Upper lobe of left lung (tissue), 6 donors: Measurements from ENCODE around the gene GALNT2. TPM values are rescaled to one million over a fixed set of nuclear protein-coding genes. Genes with fewer than 3 reads are reported as not detected.

Source experiments
- ATAC-seq, 2 donors: fragments of 200-7000 bp; cut with Tn5 transposase; one replicate each; pipeline ENCODE4 v1.9.1; 2022; ENCODE audit warnings: mild to moderate bottlenecking in 2 of 2, moderate library complexity in 2 of 2; ENCODE audit not compliant: low FRiP score in 2 of 2
- DNase-seq, 2 donors: peaks; one replicate each; pipeline ENCODE4 v3.0.0-alpha.2; 2019 to 2020
- H3K27ac ChIP-seq, 4 donors: fragments of 200-600 bp; sonication (generic); one replicate each; pipeline ENCODE4 v1.5.1; 2016 to 2019
- H3K27me3 ChIP-seq, 4 donors: fragments of 200-600 bp; sonication (generic); one replicate each; pipeline ENCODE4 v1.5.1; 2017 to 2019
- H3K36me3 ChIP-seq, 4 donors: fragments of 200-600 bp; sonication (generic); one replicate each; pipeline ENCODE4 v1.5.1; 2016 to 2019
- H3K4me1 ChIP-seq, 4 donors: fragments of 200-600 bp; sonication (generic); one replicate each; pipeline ENCODE4 v1.5.1; 2018 to 2019
- H3K4me3 ChIP-seq, 4 donors: fragments of 200-600 bp; sonication (generic); one replicate each; pipeline ENCODE4 v1.5.1; 2017 to 2019; ENCODE audit warnings: mild to moderate bottlenecking in 2 of 4, moderate library complexity in 1 of 4
- H3K9me3 ChIP-seq, 4 donors: fragments of 200-600 bp; sonication (generic); one replicate each; pipeline ENCODE4 v1.5.1; 2018 to 2019
- CTCF ChIP-seq, 6 experiments: fragments of 450-650 bp in 4 of 6; fragments of 200-600 bp in 2 of 6; sonication (generic) in 2 of 6; IDR thresholded peaks; one replicate each; pipeline ENCODE4 v1.5.1; 2016 to 2019; ENCODE audit warnings: antibody characterized with exemption in 6 of 6
- EP300 ChIP-seq, 4 donors: sonication (generic); formaldehyde crosslinking; IDR thresholded peaks; one replicate each; pipeline ENCODE4 v1.5.1; 2017; ENCODE audit warnings: antibody characterized with exemption in 4 of 4, control low read depth in 2 of 4
- POLR2A ChIP-seq, 4 donors: fragments of 450-650 bp; IDR thresholded peaks; one replicate each; pipeline ENCODE4 v1.5.1; 2016 to 2017; ENCODE audit warnings: antibody characterized with exemption in 4 of 4, mild to moderate bottlenecking in 2 of 4
- POLR2AphosphoS5 ChIP-seq, 2 donors: sonication (generic); formaldehyde crosslinking; IDR thresholded peaks; one replicate each; pipeline ENCODE4 v1.5.1; 2017; ENCODE audit warnings: antibody characterized with exemption in 2 of 2
- WGBS, 2 donors: methylation state at CpG; one replicate each; pipeline ENCODE4 v1.1.5; 2017 to 2018; 5-methylcytosine and 5-hydroxymethylcytosine counted together
- total RNA-seq, 6 donors: library from RNA; depleted of rRNA in 4 of 6; stranded (reverse); fragments of >200 nt in 4 of 6; gene quantifications; one replicate each; pipeline versions ENCODE4 v1.1.0 to v1.2.1, GENCODE V29; 2016 to 2021
- donor health status: DM: no; HTN: no; CAD: no; lungs with moderate emphysema.
- donor health status: DM: no; HTN: yes; CAD: no; lungs with severe emphysema.

Gene GALNT2
- total RNA-seq, 6 donors from 2014 or later, result 51.3 to 62.3 (median 56.2) TPM

DNA sequence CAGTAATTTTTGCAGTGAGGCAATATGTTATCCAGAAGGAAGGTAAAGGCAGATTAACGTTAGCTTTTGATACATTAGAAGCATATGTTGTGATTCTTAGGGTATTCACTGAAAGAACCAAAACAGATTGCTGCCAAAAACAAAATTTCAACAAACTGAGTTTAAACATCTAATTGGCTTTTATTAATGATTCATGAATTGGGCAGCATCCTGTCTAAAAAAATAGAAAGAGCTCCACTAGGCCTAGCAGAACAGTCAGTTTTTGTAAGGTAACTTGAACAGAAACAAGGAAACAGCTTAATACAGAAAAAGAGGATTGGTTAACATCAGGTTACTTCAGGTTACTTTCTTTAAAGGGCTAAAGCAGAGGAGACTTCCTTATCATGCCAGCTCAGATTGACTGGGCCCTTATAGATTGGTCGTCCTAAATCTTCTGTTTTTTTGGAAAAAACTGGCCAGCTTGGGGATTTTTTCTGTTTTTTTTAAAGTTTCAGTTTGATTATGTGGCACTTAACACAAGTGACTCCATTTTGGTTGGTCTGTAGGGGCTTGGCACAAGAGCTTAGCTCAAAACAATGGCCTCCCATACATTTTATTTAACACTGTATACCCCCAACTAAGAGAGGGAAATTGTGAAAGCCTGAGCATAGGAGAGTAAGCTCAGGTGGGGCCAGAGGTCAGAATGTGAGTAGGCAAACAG, 36.8 kb upstream of the GALNT2 start:
- Histone ChIP-seq H3K4me3 (no peak overlapping the region), H3K36me3 (no peaks in the 10 kb centered on the region), H3K27ac (no peak overlapping the region), H3K9me3 (peaks cover 0 to 6% (median 3%) of the 10 kb centered on the region in 4 donors), H3K27me3 (no peaks in the 10 kb centered on the region), H3K4me1 (no peaks in the 10 kb centered on the region)
- DNase-seq (no peak), ATAC-seq (no peak)
- TF ChIP-seq EP300 (IDR thresholded peaks at IDR 0.05) (no peak), POLR2A (IDR thresholded peaks at IDR 0.05) (no peak), CTCF (IDR thresholded peaks at IDR 0.05) (no peak), POLR2AphosphoS5 (IDR thresholded peaks at IDR 0.05) (no peak)
- 82% methylated on average over 2 of the region's 2 CpGs for WGBS, 2 donors

DNA sequence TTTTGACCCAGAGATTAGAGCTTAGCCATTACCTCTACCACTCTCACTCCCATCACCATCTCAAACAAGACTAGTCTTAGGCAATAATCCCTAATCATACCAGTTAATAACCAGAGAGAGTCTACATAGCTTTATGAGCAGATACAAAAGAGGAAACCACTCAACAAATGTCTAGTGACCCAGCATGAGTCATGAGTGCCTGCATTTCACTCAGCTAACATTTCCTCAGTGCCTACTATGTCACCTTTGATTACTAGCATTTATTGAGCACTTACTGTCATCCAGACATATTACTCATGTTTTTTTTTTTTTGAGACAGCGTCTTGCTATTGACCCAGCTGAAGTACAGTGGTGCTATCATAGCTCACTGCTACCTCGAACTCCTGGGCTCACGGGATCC, 35.9 kb upstream of the GALNT2 start:
- Histone ChIP-seq H3K36me3 (no peaks in the 10 kb centered on the region), H3K27ac (no peak overlapping the region), H3K9me3 (peaks cover 0 to 10% (median under 1%) of the 10 kb centered on the region in 4 donors), H3K27me3 (no peaks in the 10 kb centered on the region), H3K4me3 (no peak overlapping the region), H3K4me1 (no peaks in the 10 kb centered on the region)
- ATAC-seq (no peak), DNase-seq (no peak)
- 84 to 85% methylated on average over 3 of the region's 3 CpGs for WGBS, 2 donors
- TF ChIP-seq CTCF (IDR thresholded peaks at IDR 0.05), result no peak
- TF ChIP-seq POLR2A (IDR thresholded peaks at IDR 0.05), result no peak
- no peak for TF ChIP-seq EP300 (IDR thresholded peaks at IDR 0.05)
- no peak for TF ChIP-seq POLR2AphosphoS5 (IDR thresholded peaks at IDR 0.05)

GRCh38 chr1:230032516-230033281, 34.3 kb upstream of the GALNT2 start:
- Histone ChIP-seq H3K27ac (no peak overlapping the region), H3K9me3 (peaks cover 0 to 8% (median 0%) of the 10 kb centered on the region in 4 donors), H3K27me3 (no peaks in the 10 kb centered on the region), H3K36me3 (no peaks in the 10 kb centered on the region), H3K4me1 (no peaks in the 10 kb centered on the region), H3K4me3 (no peak overlapping the region)
- ATAC-seq, result no peak
- no peak for TF ChIP-seq POLR2AphosphoS5 (IDR thresholded peaks at IDR 0.05)
- no peak for TF ChIP-seq EP300 (IDR thresholded peaks at IDR 0.05)
- no peak for TF ChIP-seq POLR2A (IDR thresholded peaks at IDR 0.05)
- TF ChIP-seq CTCF (IDR thresholded peaks at IDR 0.05), result no peak
- 93 to 97% methylated on average over 6 of the region's 6 CpGs for WGBS, 2 donors
- no peak for DNase-seq

DNA sequence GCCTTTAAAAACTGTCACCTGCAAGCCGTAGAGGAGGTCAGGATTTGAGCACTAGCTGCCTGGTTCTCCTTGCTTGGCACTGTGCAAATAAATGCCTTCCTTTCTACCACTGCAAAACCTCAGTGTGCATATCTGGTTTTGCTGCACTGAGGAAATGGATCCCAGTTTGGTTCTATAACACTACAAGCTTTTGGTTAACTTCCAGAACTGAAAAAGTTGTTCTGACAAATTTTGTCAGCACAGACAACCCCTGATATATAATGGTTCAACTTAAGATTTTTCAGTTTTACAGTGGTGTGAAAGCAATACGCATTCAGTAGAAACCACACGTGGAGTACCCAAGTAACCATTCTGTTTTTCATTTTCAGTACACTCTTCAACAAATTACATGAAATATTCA, 29.8 kb upstream of the GALNT2 start:
- DNase-seq (no peak), ATAC-seq (no peak)
- H3K36me3 ChIP-seq, result no peaks in the 10 kb centered on the region
- H3K27me3 ChIP-seq, result no peaks in the 10 kb centered on the region
- no peak for TF ChIP-seq POLR2A (IDR thresholded peaks at IDR 0.05)
- no peak for TF ChIP-seq POLR2AphosphoS5 (IDR thresholded peaks at IDR 0.05)
- no peak for TF ChIP-seq EP300 (IDR thresholded peaks at IDR 0.05)
- no peak for TF ChIP-seq CTCF (IDR thresholded peaks at IDR 0.05)
- peaks cover 0 to 8% (median 0%) of the 10 kb centered on the region in 4 donors for H3K9me3 ChIP-seq
- WGBS, 2 donors, result 67 to 75% methylated on average over 3 of the region's 3 CpGs
- H3K4me3 ChIP-seq, result no peak overlapping the region
- no peaks in the 10 kb centered on the region for H3K4me1 ChIP-seq
- H3K27ac ChIP-seq, result no peak overlapping the region
